ENCODE measurements around the gene SV2C. TPM values are rescaled to one million over a fixed set of nuclear protein-coding genes. Genes with fewer than 3 reads are reported as not detected.

Gene SV2C
- total and polyA plus RNA-seq, 2 of the 13 experiments (the other 11 are each of a cell fraction or from before 2014, with no cell fraction given) = not detected

DNA sequence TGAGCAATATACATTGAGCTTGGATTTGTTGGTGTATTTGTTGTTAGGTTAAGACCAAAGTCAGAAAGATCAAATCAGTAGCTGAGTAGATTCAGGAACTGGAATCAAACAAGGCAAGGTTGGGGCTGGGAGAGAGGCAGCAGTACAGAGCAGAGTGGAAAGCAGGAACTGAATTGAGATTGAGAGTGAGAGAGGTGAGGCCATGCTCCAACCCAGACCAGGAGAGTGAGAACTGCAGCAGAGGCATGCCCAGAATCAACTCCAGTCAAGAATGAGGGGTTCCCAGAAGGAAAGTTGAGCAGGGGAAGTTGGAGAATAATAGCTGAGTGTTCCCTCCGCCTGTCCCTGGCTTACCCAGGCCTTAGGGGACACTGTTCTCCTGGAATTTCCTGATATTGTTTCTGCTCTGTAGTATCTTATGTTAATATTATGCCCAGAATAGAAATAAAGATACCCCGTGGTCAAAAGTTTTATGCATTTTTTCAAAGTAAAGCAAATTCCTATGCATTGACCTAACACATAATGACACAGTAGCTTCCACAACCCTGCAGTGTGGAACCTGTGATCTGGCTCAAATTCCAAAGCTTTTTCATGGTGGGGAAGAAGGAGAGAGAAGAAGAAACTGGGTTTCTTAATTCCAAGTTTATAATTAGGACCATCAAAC lies 82.7 kb downstream of the SV2C start (continued):
- TF ChIP-seq, protein P1, sequence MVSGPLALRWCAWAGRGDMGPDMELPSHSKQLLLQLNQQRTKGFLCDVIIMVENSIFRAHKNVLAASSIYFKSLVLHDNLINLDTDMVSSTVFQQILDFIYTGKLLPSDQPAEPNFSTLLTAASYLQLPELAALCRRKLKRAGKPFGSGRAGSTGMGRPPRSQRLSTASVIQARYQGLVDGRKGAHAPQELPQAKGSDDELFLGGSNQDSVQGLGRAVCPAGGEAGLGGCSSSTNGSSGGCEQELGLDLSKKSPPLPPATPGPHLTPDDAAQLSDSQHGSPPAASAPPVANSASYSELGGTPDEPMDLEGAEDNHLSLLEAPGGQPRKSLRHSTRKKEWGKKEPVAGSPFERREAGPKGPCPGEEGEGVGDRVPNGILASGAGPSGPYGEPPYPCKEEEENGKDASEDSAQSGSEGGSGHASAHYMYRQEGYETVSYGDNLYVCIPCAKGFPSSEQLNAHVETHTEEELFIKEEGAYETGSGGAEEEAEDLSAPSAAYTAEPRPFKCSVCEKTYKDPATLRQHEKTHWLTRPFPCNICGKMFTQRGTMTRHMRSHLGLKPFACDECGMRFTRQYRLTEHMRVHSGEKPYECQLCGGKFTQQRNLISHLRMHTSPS (CRISPR knock-in tag; IDR thresholded peaks at IDR 0.05; ENCODE audit: low read depth) = no peak
- TF ChIP-seq ZKSCAN1 (IDR thresholded peaks at IDR 0.05; ENCODE audit: low read length) = no peak
- TF ChIP-seq, protein P2, sequence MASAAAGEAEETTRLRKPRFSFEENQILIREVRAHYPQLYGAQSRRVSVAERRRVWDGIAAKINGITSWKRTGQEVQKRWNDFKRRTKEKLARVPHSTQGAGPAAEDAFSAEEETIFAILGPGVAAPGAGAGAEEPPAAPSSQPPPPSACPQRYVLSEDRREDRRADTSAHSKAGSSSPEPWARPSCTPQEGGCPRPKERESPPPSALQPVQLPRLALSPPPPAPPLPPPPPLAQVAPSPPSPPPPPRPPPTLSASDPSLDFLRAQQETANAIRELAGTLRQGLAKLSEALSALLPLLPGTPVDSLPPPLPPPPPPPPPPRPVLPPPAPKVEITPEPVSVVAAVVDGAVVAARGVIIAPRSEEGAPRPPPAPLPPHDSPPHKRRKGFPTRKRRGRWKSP (CRISPR knock-in tag; IDR thresholded peaks at IDR 0.05) = no peak
- no peak for TF ChIP-seq HDAC6 (IDR thresholded peaks at IDR 0.05; ENCODE audit: low read depth, low read length)
- TF ChIP-seq, protein P3, sequence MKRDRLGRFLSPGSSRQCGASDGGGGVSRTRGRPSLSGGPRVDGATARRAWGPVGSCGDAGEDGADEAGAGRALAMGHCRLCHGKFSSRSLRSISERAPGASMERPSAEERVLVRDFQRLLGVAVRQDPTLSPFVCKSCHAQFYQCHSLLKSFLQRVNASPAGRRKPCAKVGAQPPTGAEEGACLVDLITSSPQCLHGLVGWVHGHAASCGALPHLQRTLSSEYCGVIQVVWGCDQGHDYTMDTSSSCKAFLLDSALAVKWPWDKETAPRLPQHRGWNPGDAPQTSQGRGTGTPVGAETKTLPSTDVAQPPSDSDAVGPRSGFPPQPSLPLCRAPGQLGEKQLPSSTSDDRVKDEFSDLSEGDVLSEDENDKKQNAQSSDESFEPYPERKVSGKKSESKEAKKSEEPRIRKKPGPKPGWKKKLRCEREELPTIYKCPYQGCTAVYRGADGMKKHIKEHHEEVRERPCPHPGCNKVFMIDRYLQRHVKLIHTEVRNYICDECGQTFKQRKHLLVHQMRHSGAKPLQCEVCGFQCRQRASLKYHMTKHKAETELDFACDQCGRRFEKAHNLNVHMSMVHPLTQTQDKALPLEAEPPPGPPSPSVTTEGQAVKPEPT (CRISPR knock-in tag; IDR thresholded peaks at IDR 0.05; ENCODE audit: low read depth) = no peak
- no peak for TF ChIP-seq ZNF570 (CRISPR knock-in tag; IDR thresholded peaks at IDR 0.05; ENCODE audit: borderline replicate concordance)
- TF ChIP-seq ZNF317 (CRISPR knock-in tag; IDR thresholded peaks at IDR 0.05) = no peak
- no peak for TF ChIP-seq ZNF598 (CRISPR knock-in tag; IDR thresholded peaks at IDR 0.05; ENCODE audit: borderline replicate concordance)
- no peak for TF ChIP-seq FOXM1 (CRISPR knock-in tag; IDR thresholded peaks at IDR 0.05)
- TF ChIP-seq ZFP82 (CRISPR knock-in tag; IDR thresholded peaks at IDR 0.05; ENCODE audit: borderline replicate concordance) = no peak
